PC-9 (cell line): ENCODE measurements around the gene APIP. TPM values are rescaled to one million over a fixed set of nuclear protein-coding genes. Genes with fewer than 3 reads are reported as not detected.
A peak's percentile ranks its signal among the peaks of the same experiment; 100 is the strongest.

Source experiments
- BruUV-seq: library from RNA; stranded (reverse); fragments of 400-500 nt; replicated peaks from 2 replicates; lab custom pipeline; 2021; lab: Mats Ljungman, UMichigan
- CTCF ChIA-PET: fragments of 300-600 bp; sonication (Branson Sonifier 250); formaldehyde crosslinking; loops from one replicate; lab custom pipeline; 2022; ENCODE audit warnings: antibody characterized with exemption; lab: Charles Lee
- POLR2A ChIA-PET: fragments of 300-600 bp; sonication (Branson Sonifier 250); formaldehyde crosslinking; loops from one replicate; lab custom pipeline; 2022; ENCODE audit warnings: antibody characterized with exemption; ENCODE audit not compliant: unreplicated experiment; lab: Charles Lee
- DNase-seq, 2 experiments: peaks; one replicate each; pipeline versions ENCODE4 v3.0.0 to v3.0.0-alpha.2; 2015 to 2022; ENCODE audit warnings: mixed read lengths in 1 of 2
- H2AFZ ChIP-seq: fragments of 200-600 bp; sonication (generic); 2 replicates; pipeline ENCODE4 v1.8.1; 2017; ENCODE audit warnings: antibody characterized with exemption
- H3F3A ChIP-seq: fragments of 200-600 bp; sonication (generic); 2 replicates; pipeline ENCODE4 v1.8.1; 2017; ENCODE audit warnings: antibody characterized with exemption, mild to moderate bottlenecking, low read depth; ENCODE audit not compliant: insufficient read depth
- H3K27ac ChIP-seq: fragments of 200-600 bp; sonication (generic); 2 replicates; pipeline ENCODE4 v1.6.1; 2016; ENCODE audit warnings: mixed run types
- H3K27me3 ChIP-seq: fragments of 200-600 bp; sonication (generic); 2 replicates; pipeline ENCODE4 v1.6.1; 2016; ENCODE audit warnings: low read depth, mixed run types; ENCODE audit not compliant: insufficient read depth
- H3K36me3 ChIP-seq: fragments of 200-600 bp; sonication (generic); 2 replicates; pipeline ENCODE4 v1.6.1; 2016; ENCODE audit warnings: low read depth, mixed run types
- H3K4me1 ChIP-seq: fragments of 200-600 bp; sonication (generic); replicated peaks from 2 replicates; pipeline ENCODE4 v1.6.1; 2016; ENCODE audit warnings: mixed run types; ENCODE audit not compliant: insufficient read depth
- H3K4me2 ChIP-seq: fragments of 200-600 bp; sonication (generic); 2 replicates; pipeline ENCODE4 v1.6.1; 2017; ENCODE audit warnings: mixed run types
- H3K4me3 ChIP-seq: fragments of 200-600 bp; sonication (generic); 2 replicates; pipeline ENCODE4 v1.6.1; 2016; ENCODE audit warnings: mixed run types
- H3K79me2 ChIP-seq: fragments of 200-600 bp; sonication (generic); 2 replicates; pipeline ENCODE4 v1.6.1; 2017; ENCODE audit warnings: low read depth, mixed run types
- H3K9me2 ChIP-seq: fragments of 200-600 bp; sonication (generic); 2 replicates; pipeline ENCODE4 v1.8.1; 2017; ENCODE audit warnings: mild to moderate bottlenecking; ENCODE audit not compliant: insufficient read depth
- H3K9me3 ChIP-seq: fragments of 200-600 bp; sonication (generic); 2 replicates; pipeline ENCODE4 v1.8.1; 2016; ENCODE audit warnings: low read depth; ENCODE audit not compliant: insufficient read depth
- H4K20me1 ChIP-seq: fragments of 200-600 bp; sonication (generic); 2 replicates; pipeline ENCODE4 v1.8.1; 2017; ENCODE audit not compliant: insufficient read depth
- CTCF ChIP-seq: fragments of 200-600 bp; sonication (generic); conservative IDR thresholded peaks from 2 replicates; pipeline ENCODE4 v1.6.1; 2017; ENCODE audit warnings: mixed run types, antibody characterized with exemption, mild to moderate bottlenecking, moderate library complexity
- EZH2 ChIP-seq: fragments of 200-600 bp; sonication (generic); IDR thresholded peaks from 2 replicates; pipeline ENCODE4 v1.8.0; 2017; ENCODE audit warnings: antibody characterized with exemption, low read depth
- intact Hi-C: fragments of 100-400 bp; cut with micrococcal nuclease; formaldehyde crosslinking; loops from one replicate; pipeline ENCODE4 v1.10.0; 2022; ENCODE audit not compliant: unreplicated experiment
- total RNA-seq: library from RNA; stranded (reverse); gene quantifications from 2 replicates; pipeline ENCODE4 v1.2.3, GENCODE V29; 2021

The APIP gene
- total RNA-seq, 1 experiment from 2014 or later, result 41.0 TPM

GRCh38 chr11:34851916-34852315, 64.3 kb downstream of the APIP start:
- Histone ChIP-seq H3K27me3 (no peaks in the 10 kb centered on the region), H3F3A (no peaks in the 10 kb centered on the region), H2AFZ (no peak overlapping the region), H3K4me3 (no peak overlapping the region), H3K36me3 (no peaks in the 10 kb centered on the region), H3K27ac (no peak overlapping the region), H3K4me1 (peaks cover 15% of the 10 kb centered on the region), H3K4me2 (no peak overlapping the region), H3K79me2 (no peaks in the 10 kb centered on the region), H3K9me3 (0 out of 2 replicates have a peak, but pooled peaks cover 4% of the 10 kb centered on the region), H3K9me2 (no peaks in the 10 kb centered on the region), H4K20me1 (no peaks in the 10 kb centered on the region)
- intact Hi-C loops, result no loop called here
- ChIA-PET POLR2A (no interaction called here), CTCF (no interaction called here)
- DNase-seq, result no peak
- BruUV-seq, result no TSS peak
- no peak for TF ChIP-seq CTCF
- TF ChIP-seq EZH2, result no peak

GRCh38 chr11:34850334-34850733, 65.8 kb downstream of the APIP start:
- DNase-seq, result peak; percentile 27 to 76
- Histone ChIP-seq H3F3A (no peaks in the 10 kb centered on the region), H3K27ac (no peak overlapping the region), H4K20me1 (no peaks in the 10 kb centered on the region), H3K4me1 (peaks cover 15% of the 10 kb centered on the region), H3K9me2 (no peaks in the 10 kb centered on the region), H3K27me3 (no peaks in the 10 kb centered on the region), H3K36me3 (no peaks in the 10 kb centered on the region), H3K4me3 (no peak overlapping the region), H3K9me3 (0 out of 2 replicates have a peak, but pooled peaks cover 1% of the 10 kb centered on the region), H3K79me2 (no peaks in the 10 kb centered on the region), H3K4me2 (peak overlapping the region; percentile 36), H2AFZ (no peak overlapping the region)
- no TSS peak for BruUV-seq
- ChIA-PET CTCF (no interaction called here), POLR2A (interaction anchor here (0.6 kb wide), 1 partner anchor 94 kb away, joined by 4 read pairs; no protein-coding TSS in a partner anchor)
- TF ChIP-seq CTCF (no peak), EZH2 (no peak)
- intact Hi-C loops, result no loop called here

GRCh38 chr11:34846467-34846866, 69.7 kb downstream of the APIP start:
- BruUV-seq, result no TSS peak
- CTCF ChIA-PET, result no interaction called here
- H3K4me1 ChIP-seq, result peaks cover 12% of the 10 kb centered on the region
- POLR2A ChIA-PET, result no interaction called here
- H3K36me3 ChIP-seq, result no peaks in the 10 kb centered on the region
- no peak overlapping the region for H3K27ac ChIP-seq
- H4K20me1 ChIP-seq, result no peaks in the 10 kb centered on the region
- no peaks in the 10 kb centered on the region for H3K9me2 ChIP-seq
- no peak for DNase-seq
- intact Hi-C loops, result no loop called here
- H3K79me2 ChIP-seq, result no peaks in the 10 kb centered on the region
- no peak overlapping the region for H3K4me2 ChIP-seq
- no peak overlapping the region for H3K4me3 ChIP-seq
- TF ChIP-seq CTCF (no peak), EZH2 (no peak)
- H2AFZ ChIP-seq, result no peak overlapping the region
- H3F3A ChIP-seq, result no peaks in the 10 kb centered on the region
- no peaks in the 10 kb centered on the region for H3K9me3 ChIP-seq
- H3K27me3 ChIP-seq, result no peaks in the 10 kb centered on the region
